Measurements from ENCODE around the gene TBC1D13.

The TBC1D13 gene

GRCh38 chr9:128820665-128821583 is 33.9 kb downstream of the TBC1D13 start:
- no peak overlapping the region for H3K4me3 ChIP-seq (ENCODE audit: low read depth, low read length)

- H3K4me3 ChIP-seq (ENCODE audit: low read depth, low read length), result no peak overlapping the region
Measured at GRCh38 chr9:128821584-128822406, 34.7 kb downstream of the TBC1D13 start.

- no peak overlapping the region for H3K4me3 ChIP-seq (ENCODE audit: low read depth, low read length)
Measured at GRCh38 chr9:128822407-128823042, 35.5 kb downstream of the TBC1D13 start.

DNA sequence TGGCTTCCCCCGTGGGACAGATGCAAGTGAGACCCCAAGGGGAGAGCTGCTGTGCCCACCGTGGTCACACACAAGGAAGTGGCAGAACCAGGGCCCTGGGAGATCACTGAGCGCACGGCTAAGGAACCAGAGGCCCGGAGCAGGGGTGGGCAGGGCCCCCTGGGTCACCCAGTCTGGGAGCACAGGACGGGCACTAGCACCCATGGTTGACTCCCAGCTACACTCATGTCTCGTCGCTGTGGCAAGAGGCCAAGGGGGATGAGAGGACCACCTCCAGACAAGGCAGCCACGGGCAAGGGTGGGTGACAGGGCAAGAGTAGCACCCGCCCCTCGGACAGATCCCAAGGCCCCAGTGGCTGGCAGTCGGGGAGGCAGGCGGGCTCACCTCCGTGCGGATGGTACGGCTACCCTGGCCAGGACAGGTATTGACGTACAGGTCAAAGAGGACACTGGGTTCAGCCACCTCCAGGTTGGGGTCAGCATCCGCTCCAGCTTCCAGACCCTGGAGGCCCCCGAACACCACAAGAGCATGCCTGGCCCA is 36.4 kb downstream of the TBC1D13 start:
- no peak overlapping the region for H3K4me3 ChIP-seq (ENCODE audit: low read depth, low read length)

DNA sequence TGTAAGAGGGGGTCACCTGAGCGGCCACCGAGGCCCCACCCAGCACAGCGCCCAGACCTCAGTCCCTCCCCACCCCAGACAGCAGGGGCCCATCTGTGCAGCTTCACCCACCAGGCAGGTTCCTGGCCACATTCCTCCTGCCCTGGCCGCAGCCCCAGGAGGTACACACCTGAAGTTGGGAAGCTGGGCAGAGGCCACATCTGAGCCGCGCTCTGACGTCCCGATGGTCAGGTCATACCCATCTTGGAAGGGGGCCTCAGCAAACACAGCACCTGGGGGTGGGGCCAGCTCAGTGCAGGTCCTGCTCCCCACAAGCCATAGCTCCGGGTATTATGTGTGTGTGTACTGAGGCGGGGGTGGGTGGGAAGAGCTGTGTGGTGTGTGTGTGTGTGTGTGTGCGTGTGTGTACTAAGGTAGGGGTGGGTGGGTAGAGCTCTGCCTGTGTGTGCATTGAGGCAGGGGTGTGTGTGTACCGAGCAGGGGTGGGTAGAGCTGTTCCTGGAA is 36.9 kb downstream of the TBC1D13 start:
- no peak overlapping the region for H3K4me3 ChIP-seq (ENCODE audit: low read depth, low read length)

DNA sequence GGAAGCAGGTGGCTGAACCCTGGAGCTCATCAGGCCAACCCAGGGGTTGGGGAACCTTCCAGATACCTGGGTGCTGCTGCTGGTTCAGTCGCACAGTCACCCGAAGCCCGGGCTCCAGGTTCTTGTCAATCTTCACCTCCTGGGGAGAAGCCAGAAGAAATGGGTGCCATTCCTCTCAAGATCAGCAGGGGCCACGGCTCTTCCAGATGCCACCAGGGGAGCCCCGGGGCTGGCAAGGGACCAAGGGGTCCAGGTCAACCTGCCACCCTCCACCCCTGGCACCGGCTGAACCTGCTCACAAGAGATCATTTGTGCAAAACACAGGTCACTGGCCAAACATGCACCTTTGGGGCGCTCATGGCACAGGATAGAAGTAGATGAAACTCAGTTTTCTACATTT is 37.9 kb downstream of the TBC1D13 start:
- no peak overlapping the region for H3K4me3 ChIP-seq (ENCODE audit: low read depth, low read length)

DNA sequence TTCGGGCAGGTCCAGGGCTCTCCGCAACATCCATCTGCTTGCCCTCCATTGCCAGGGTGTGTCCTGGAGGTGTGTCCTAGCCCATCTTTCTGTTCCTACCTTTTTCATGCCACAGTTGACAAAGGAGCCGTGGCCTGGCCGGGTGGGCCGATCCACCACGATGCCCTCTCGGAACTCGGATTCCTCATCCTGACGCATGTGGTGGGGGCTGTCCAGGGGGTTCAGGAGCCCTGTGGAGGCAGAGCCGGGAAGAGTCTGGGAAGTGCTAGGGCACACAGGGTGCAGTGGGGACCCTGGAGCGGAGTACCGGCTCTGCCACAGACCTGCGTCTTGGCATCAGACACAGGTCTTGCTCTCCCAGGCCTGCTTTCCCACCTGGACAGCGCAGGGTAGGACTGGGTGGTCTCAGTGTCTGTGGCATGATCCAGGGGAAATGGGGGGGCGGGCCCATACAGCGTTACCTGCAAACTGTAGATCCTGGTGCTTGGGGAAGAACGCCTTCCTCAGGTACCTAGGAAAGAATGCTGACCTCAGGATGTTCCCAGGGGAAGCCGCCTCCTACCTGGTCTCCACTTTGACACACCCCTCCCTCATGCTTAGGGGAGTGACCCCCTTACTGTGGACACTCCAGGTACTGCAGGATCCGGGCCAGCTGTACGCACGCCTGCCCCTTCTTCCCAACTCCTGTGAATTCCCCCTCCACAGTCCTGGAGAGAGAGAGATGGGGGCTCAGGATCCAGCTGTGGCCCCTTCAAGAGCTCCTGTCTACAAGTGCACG is 39.1 kb downstream of the TBC1D13 start:
- H3K4me3 ChIP-seq (ENCODE audit: low read depth, low read length), result no peak overlapping the region

GRCh38 chr9:128828267-128828666 is 41.2 kb downstream of the TBC1D13 start:
- no peak overlapping the region for H3K4me3 ChIP-seq (ENCODE audit: low read depth, low read length)

DNA sequence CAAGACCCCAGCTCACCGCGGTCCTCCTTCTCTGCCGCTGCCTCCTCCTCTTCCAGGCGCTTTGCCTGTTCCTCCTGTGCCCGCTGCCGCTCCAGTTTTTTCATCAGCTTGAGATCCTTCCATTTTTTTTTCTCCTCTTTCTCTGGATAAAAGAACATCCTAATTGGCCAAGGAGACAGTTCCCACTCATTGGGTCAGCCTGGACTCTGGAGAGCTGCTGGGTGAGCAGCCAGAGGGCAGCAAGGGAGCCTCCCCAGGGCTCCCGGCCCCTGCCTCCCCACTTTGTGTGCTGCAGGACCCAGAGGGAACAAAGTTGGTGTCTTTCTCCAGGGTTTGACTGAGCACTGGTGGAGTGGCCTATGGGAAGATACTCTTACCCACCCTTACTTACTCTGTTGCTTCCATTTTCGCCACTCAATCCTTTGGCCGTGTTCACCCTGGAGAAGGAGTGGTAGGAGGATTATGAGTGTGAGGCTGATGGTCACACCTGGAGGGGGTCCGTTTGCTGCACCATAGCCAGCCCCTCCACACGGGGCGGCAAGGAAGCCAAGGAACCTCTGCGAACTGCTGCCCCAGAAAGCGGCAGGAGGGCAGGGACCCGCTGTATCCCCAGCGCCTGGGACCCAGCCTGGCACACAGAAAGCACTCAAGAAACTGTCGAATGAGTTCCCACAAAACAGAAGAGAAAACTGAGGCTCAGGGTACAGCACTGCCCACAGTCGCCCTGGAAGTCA is 41.8 kb downstream of the TBC1D13 start:
- peak overlapping the region; percentile 89 for H3K4me3 ChIP-seq (ENCODE audit: low read depth, low read length)

DNA sequence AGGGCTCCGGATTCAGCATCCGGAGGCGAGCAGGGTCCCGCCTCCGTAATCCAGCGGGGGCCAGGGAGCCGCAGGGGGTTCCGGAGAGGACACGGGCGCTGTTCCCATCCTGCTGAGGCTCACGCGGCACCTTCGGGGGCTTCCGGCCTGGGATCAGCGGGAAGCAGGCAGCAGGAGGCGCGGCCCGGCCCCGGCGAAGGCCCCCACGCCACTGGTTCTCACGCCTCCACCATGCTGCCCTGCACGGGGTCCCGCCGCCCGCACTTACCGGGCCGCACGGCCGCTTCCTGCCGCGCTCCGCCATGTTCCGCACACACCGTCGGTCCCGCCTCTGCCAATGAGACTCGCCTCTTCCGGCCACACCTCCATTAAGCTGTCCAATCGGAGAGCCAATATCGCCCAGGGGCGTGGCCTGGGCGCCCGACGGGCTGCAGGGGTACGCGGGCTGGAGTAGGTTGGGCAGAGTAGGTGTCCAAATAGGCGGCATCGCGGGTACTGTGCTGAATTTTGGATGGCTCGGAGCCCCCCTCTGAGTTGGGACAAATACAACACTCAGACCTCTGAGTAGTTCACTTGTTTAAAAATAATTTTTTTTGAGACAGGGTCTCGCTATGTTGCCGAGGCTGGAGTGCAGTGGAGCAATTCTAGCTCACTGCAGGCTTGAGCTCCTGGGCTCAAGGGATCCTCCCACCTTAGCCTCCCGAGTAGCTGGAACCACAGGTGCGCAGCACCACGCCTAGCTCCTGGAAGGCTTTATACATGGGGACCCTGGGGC is 42.6 kb downstream of the TBC1D13 start, which contains the start of gene SPOUT1:
TSS of gene SPOUT1 (minus strand) at position 318 of the 775 bp plus-strand sequence. CDS start at position 304, 14 bp downstream.
- H3K4me3 ChIP-seq (ENCODE audit: low read depth, low read length), result peak within 1 kb of the TSS; percentile 89

DNA sequence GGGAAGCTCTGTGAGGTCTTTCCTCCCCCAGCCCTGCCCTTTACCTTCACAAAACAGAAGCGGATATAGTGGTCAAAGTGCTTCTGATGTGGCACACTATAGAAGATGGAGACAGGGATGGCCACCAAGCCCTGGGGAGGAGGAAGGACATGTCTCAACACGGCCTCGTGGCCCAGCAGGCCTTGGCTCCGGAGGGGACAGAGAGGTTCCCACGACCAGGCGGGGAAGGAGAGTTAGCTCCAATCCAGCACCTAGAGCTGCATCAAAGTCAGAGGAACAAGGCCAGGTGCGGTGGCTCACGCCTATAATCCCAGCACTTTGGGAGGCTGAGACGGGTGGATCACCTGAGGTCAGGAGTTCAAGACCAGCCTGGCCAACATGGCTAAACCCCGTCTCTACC is 46.6 kb downstream of the TBC1D13 start:
- H3K4me3 ChIP-seq (ENCODE audit: low read depth, low read length), result no peak overlapping the region

- H3K4me3 ChIP-seq (ENCODE audit: low read depth, low read length), result no peak overlapping the region
Measured at GRCh38 chr9:128835246-128836210, 48.5 kb downstream of the TBC1D13 start.

DNA sequence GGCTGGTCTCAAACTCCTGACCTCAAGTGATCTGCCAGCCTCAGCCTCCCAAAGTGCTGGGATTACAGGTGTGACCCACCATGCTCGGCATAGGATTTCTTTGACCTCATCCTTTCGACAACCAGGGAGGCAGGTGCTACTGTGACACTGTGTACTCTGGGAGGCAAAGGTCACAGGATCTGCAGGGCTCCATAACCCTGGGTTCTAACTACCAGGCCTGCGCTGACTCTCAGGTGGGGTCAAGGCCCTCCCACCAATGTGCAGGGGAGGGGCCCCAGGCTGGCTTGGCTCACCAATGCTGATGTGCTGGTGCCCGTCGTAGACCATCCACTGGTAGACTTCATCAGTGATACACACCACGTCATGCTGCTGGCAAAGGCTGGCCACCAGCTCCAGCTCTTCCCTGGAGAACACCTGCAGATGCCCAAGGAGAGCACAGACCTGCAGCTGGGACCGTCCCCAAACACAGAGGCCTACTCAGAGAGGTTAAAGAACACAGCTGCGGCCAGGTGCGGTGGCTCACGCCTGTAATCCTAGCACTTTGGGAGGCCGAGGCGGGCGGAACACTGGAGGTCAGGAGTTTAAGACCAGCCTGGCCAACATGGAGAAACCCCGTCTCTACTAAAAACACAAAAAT is 49.6 kb downstream of the TBC1D13 start:
- H3K4me3 ChIP-seq (ENCODE audit: low read depth, low read length), result no peak overlapping the region

- no peak overlapping the region for H3K4me3 ChIP-seq (ENCODE audit: low read depth, low read length)
Measured at GRCh38 chr9:128838338-128838737, 51.3 kb downstream of the TBC1D13 start.

GRCh38 chr9:128840524-128840923 is 53.5 kb downstream of the TBC1D13 start:
- no peak overlapping the region for H3K4me3 ChIP-seq (ENCODE audit: low read depth, low read length)

- no peak overlapping the region for H3K4me3 ChIP-seq (ENCODE audit: low read depth, low read length)
Measured at GRCh38 chr9:128841694-128842492, 54.8 kb downstream of the TBC1D13 start.

All from iPS-11a (cell line).